SH-SY5Y (cell line): Measurements from ENCODE around the gene NCK2.

ENCODE experiments used
- GATA2 ChIP-seq: IDR thresholded peaks from 2 replicates; pipeline ENCODE4 v1.6.1; 2011; ENCODE audit warnings: mild to moderate bottlenecking, low read depth, low read length
- GATA3 ChIP-seq: IDR thresholded peaks from 2 replicates; pipeline ENCODE4 v1.6.1; 2011; ENCODE audit warnings: low read depth, mild to moderate bottlenecking, low read length, moderate library complexity

GRCh38 chr2:105843476-105844374, 99.0 kb downstream of the NCK2 start:
- TF ChIP-seq GATA2 (no peak; the same call in 1 of the 2 replicates), GATA3 (no peak)
